Coronary artery (tissue), 2 donors: ENCODE data around the gene MID1.

Experiments used
- DNase-seq: peaks from one replicate; pipeline ENCODE4 v3.0.0-alpha.2; 2017; ENCODE audit warnings: low spot score
- H3K27ac ChIP-seq, 2 donors: fragments of 200-600 bp; sonication (generic); one replicate each; pipeline ENCODE4 v1.5.1; 2016 to 2019
- H3K4me3 ChIP-seq: fragments of 200-600 bp; sonication (generic); 2 replicates; pipeline ENCODE4 v1.5.1; 2016; ENCODE audit warnings: mild to moderate bottlenecking, moderate library complexity
- TF ChIP-seq, protein P1 (sequence below): fragments of 200-600 bp; sonication (generic); IDR thresholded peaks from one replicate; pipeline ENCODE4 v1.5.1; 2019; ENCODE audit warnings: antibody characterized with exemption

Gene MID1

DNA sequence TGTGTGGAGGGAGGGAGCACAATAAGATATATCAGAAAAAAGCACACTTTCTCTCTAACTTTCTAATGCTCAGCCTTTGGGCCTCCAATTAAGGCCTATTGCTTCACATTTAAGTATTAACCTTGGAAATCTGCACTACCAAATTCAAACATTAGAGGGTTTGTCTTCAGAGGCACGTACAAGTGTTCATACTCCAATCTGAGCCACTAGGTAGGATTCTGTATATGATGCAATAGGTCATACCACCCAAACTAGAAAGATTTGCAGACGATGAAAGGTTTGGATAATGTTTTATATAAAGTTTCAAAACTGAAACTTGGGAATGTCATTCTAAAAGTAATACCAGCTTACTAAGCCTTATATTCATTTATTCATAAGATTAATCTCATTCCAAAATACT, 106.4 kb downstream of the MID1 start:
- no peak overlapping the region for H3K4me3 ChIP-seq
- no peak overlapping the region for H3K27ac ChIP-seq
- no peak for DNase-seq
- TF ChIP-seq, protein P1, sequence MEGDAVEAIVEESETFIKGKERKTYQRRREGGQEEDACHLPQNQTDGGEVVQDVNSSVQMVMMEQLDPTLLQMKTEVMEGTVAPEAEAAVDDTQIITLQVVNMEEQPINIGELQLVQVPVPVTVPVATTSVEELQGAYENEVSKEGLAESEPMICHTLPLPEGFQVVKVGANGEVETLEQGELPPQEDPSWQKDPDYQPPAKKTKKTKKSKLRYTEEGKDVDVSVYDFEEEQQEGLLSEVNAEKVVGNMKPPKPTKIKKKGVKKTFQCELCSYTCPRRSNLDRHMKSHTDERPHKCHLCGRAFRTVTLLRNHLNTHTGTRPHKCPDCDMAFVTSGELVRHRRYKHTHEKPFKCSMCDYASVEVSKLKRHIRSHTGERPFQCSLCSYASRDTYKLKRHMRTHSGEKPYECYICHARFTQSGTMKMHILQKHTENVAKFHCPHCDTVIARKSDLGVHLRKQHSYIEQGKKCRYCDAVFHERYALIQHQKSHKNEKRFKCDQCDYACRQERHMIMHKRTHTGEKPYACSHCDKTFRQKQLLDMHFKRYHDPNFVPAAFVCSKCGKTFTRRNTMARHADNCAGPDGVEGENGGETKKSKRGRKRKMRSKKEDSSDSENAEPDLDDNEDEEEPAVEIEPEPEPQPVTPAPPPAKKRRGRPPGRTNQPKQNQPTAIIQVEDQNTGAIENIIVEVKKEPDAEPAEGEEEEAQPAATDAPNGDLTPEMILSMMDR: no peak

DNA sequence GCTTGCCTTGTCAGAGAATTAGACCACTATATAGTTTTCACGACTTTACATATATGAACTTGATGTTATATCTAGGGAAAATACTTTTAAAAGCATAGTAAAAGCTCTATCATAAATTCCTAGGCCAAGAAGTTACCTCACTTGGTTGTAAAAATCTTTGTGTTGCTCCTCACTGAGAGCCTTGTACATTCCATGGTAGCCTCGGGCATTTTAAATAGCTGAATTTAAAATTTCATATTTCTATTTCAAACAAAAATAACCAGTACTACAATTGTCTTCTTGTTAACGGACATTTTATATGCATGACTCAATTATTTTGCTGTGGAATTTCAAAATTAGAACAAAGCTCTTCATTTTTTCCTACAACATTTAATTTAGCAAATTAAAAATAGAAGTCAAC, 107.6 kb downstream of the MID1 start:
- H3K4me3 ChIP-seq: no peak overlapping the region
- DNase-seq: no peak
- H3K27ac ChIP-seq: no peak overlapping the region
- TF ChIP-seq, protein P1: no peak

DNA sequence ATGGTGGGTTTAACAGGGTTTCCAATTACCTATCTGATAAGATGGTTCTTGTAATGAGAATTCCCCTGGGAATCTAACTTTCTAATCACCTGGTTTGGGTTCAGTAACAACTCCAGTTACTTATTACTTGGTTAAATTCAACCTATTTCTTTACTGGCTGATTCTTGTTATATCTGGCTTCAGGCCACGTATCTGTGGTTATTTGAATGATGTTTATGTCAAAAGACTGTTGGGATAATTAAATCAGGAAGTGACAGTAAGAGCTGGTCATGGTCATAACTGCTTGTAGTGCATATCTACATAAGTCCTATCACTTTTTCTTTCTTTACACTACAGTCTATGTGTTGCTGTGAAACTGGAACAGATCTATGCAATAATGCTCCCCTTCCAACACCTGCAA, 108.1 kb downstream of the MID1 start:
- no peak for DNase-seq
- TF ChIP-seq, protein P1: no peak
- H3K4me3 ChIP-seq: no peak overlapping the region
- no peak overlapping the region for H3K27ac ChIP-seq

DNA sequence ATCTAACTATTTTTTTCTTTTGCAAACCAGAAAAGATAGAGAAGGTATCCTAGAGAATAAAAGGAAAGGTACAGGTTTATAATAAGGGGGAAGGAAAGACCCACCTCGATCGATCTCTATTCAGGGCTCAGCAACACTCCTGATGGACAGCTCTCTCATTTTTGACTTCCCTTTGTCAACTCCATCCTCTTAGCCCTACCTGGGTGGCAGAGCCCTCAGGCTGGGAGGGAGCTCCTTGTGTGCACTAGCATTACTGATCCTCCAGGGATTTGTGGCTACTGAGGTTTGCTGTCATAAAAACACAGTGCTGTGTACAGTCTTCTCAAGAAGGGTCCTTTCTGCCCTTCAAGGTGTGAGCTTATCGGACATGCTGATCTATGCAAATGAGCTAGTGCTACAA, 111.0 kb downstream of the MID1 start:
- no peak for DNase-seq
- TF ChIP-seq, protein P1: no peak
- Histone ChIP-seq H3K4me3 (no peak overlapping the region), H3K27ac (no peak overlapping the region)

DNA sequence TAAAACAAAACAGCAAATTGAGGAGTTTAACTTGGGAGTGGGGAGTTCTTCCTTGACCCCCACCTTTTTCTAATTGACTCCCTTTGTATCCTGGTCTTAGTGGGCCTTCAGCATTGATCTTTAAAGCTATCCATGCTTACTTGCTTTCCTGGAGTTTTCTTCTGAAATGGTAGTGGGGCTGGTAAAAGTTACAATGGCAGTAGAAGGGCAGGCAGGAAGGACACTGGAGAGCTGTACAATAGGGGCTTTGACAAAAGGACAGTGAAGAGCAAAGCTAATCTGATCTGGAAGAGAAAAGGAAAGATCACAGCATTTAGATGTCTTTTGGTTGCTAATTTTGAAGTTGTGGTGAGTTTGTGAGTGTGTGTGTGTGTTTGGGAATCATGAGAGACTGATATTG, 111.5 kb downstream of the MID1 start:
- no peak for DNase-seq
- Histone ChIP-seq H3K4me3 (no peak overlapping the region), H3K27ac (no peak overlapping the region)
- TF ChIP-seq, protein P1: no peak

DNA sequence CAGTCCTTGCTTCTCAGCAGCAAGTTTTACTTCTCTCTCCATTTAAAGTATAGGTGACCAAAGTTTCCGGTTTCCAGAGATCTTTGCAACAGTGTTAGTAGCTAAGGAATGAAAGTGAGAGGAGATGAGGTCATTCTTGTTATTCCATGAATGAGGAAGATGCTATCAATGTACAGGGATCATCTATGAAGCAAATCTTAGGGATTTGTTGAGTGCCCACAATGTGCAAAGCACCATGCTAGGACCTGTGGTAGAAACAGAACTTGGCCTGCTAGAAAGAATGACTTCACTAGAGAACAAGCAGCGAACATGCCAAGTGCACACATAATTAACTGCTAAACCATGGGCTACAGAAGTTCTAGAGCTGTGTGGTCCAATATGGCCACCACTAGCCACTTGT, 112.5 kb downstream of the MID1 start:
- Histone ChIP-seq H3K27ac (no peak overlapping the region), H3K4me3 (no peak overlapping the region)
- TF ChIP-seq, protein P1: no peak
- DNase-seq: no peak

DNA sequence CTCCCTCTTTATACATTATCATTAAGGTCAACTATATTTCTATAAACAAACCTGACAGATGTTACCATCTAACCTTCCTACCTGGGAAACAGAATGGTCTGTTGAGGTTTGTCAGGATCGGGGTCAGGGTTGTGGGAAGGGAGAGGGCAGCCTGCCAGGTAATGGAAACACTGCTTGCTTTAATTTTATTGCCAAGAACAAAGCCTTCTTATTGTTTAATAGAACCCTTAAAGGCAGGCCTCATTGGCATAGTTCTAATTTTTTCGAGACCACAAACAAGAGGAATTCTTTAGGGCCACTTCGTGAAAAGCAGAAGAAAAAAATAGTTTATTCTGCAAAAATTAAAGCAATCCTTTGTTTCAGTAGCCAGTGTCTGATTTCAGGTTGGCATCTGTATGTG, 113.2 kb downstream of the MID1 start:
- DNase-seq: no peak
- Histone ChIP-seq H3K27ac (no peak overlapping the region), H3K4me3 (no peak overlapping the region)
- TF ChIP-seq, protein P1: no peak
